IMR-90 (cell line): ENCODE data around the gene LRP5. TPM values are rescaled to one million over a fixed set of nuclear protein-coding genes. Genes with fewer than 3 reads are reported as not detected.

ENCODE experiments used
- ATAC-seq: fragments of 200-7000 bp; cut with Tn5 transposase; 2 replicates; pipeline ENCODE4 v1.9.1; 2020; ENCODE audit warnings: low read depth, mild to moderate bottlenecking, moderate library complexity
- BruUV-seq: library from RNA; stranded (reverse); fragments of 400-500 nt; replicated peaks from 2 replicates; lab custom pipeline; 2021; lab: Mats Ljungman, UMichigan
- CTCF ChIA-PET: fragments of 300-600 bp; formaldehyde crosslinking; extraction: SDS; loops from one replicate; lab custom pipeline; 2021; ENCODE audit warnings: antibody characterized with exemption; lab: Yijun Ruan, JAX
- POLR2A ChIA-PET: fragments of 300-600 bp; sonication (Branson Sonifier 250); formaldehyde crosslinking; loops from one replicate; lab custom pipeline; 2022; ENCODE audit warnings: antibody characterized with exemption; ENCODE audit not compliant: unreplicated experiment; lab: Charles Lee
- DNase-seq: peaks from one replicate; pipeline ENCODE4 v3.0.0; 2013
- H2AFZ ChIP-seq: replicated peaks from 2 replicates; pipeline ENCODE3; 2013; ENCODE audit warnings: low read length, mild to moderate bottlenecking; ENCODE audit not compliant: poor library complexity
- H2AK5ac ChIP-seq: 2 replicates; pipeline ENCODE4 v1.6.1; 2013; ENCODE audit warnings: low read depth, low read length, inconsistent platforms
- H2AK9ac ChIP-seq: replicated peaks from 2 replicates; pipeline ENCODE3; 2013; ENCODE audit warnings: mild to moderate bottlenecking, low read depth, low read length, moderate library complexity; ENCODE audit not compliant: poor library complexity
- H2BK120ac ChIP-seq: 2 replicates; pipeline ENCODE4 v1.6.1; 2013; ENCODE audit warnings: low read depth, low read length, inconsistent platforms
- H2BK15ac ChIP-seq: 3 replicates; pipeline ENCODE4 v1.6.1; 2013; ENCODE audit warnings: low read depth, low read length, inconsistent platforms
- H2BK20ac ChIP-seq: 2 replicates; pipeline ENCODE4 v1.6.1; 2013; ENCODE audit warnings: low read depth, mild to moderate bottlenecking, inconsistent platforms, low read length, moderate library complexity
- H2BK5ac ChIP-seq: 2 replicates; pipeline ENCODE4 v1.6.1; 2013; ENCODE audit warnings: mild to moderate bottlenecking, low read depth, low read length, inconsistent platforms; ENCODE audit not compliant: poor library complexity, severe bottlenecking
- H3K14ac ChIP-seq: replicated peaks from 2 replicates; pipeline ENCODE4 v1.6.1; 2013; ENCODE audit warnings: low read depth, low read length, inconsistent platforms
- H3K18ac ChIP-seq: 2 replicates; pipeline ENCODE4 v1.6.1; 2013; ENCODE audit warnings: low read depth, low read length, control low read depth
- H3K23ac ChIP-seq: 2 replicates; pipeline ENCODE4 v1.6.1; 2013; ENCODE audit warnings: low read depth, low read length, inconsistent platforms
- H3K27ac ChIP-seq: 2 replicates; pipeline ENCODE4 v1.5.1; 2013; ENCODE audit warnings: mild to moderate bottlenecking, control low read depth, low read length; ENCODE audit not compliant: insufficient read depth
- H3K27me3 ChIP-seq: 2 replicates; pipeline ENCODE4 v1.6.1; 2013; ENCODE audit warnings: low read length; ENCODE audit not compliant: control insufficient read depth, insufficient read depth
- H3K36me3 ChIP-seq: 2 replicates; pipeline ENCODE4 v1.6.1; 2013; ENCODE audit warnings: low read length, mixed read lengths; ENCODE audit not compliant: control insufficient read depth, insufficient read depth
- H3K4ac ChIP-seq: 2 replicates; pipeline ENCODE4 v1.6.1; 2013; ENCODE audit warnings: low read depth, low read length, inconsistent platforms
- H3K4me1 ChIP-seq: 2 replicates; pipeline ENCODE4 v1.6.1; 2013; ENCODE audit warnings: low read length, mixed read lengths; ENCODE audit not compliant: control insufficient read depth, insufficient read depth
- H3K4me2 ChIP-seq: 2 replicates; pipeline ENCODE4 v1.6.1; 2013; ENCODE audit warnings: low read depth, mild to moderate bottlenecking, control low read depth, low read length, moderate library complexity
- H3K4me3 ChIP-seq: 2 replicates; pipeline ENCODE4 v1.5.1; 2013; ENCODE audit warnings: low read depth, mild to moderate bottlenecking, control low read depth, low read length, moderate library complexity; ENCODE audit not compliant: insufficient read depth
- H3K56ac ChIP-seq: 2 replicates; pipeline ENCODE4 v1.6.1; 2013; ENCODE audit warnings: low read length, inconsistent platforms; ENCODE audit not compliant: insufficient read depth; ENCODE audit errors: extremely low read depth
- H3K79me1 ChIP-seq, 2 experiments: 2 replicates each; pipeline ENCODE4 v1.6.1; 2013; ENCODE audit warnings: low read length in 2 of 2, inconsistent platforms in 1 of 2, low read depth in 1 of 2
- H3K9ac ChIP-seq: 2 replicates; pipeline ENCODE4 v1.6.1; 2013; ENCODE audit warnings: low read depth, low read length, control low read depth
- H3K9me1 ChIP-seq: 2 replicates; pipeline ENCODE4 v1.6.1; 2013; ENCODE audit warnings: low read length, inconsistent platforms; ENCODE audit not compliant: insufficient read depth
- H3K9me3 ChIP-seq: 2 replicates; pipeline ENCODE4 v1.6.1; 2013; ENCODE audit warnings: low read length; ENCODE audit not compliant: control insufficient read depth, insufficient read depth
- H4K20me1 ChIP-seq: 2 replicates; pipeline ENCODE4 v1.6.1; 2013; ENCODE audit warnings: low read length, inconsistent platforms; ENCODE audit not compliant: insufficient read depth
- H4K5ac ChIP-seq: 2 replicates; pipeline ENCODE4 v1.6.1; 2013; ENCODE audit warnings: mild to moderate bottlenecking, low read depth, low read length, control low read depth
- H4K8ac ChIP-seq, 2 experiments: 2 replicates each; pipeline ENCODE4 v1.6.1; 2013; ENCODE audit warnings: low read depth in 2 of 2, low read length in 2 of 2, control low read depth in 1 of 2, inconsistent platforms in 1 of 2
- H4K91ac ChIP-seq: 2 replicates; pipeline ENCODE4 v1.6.1; 2013; ENCODE audit warnings: low read depth, low read length, inconsistent platforms; ENCODE audit not compliant: insufficient read depth
- CHD1 ChIP-seq: IDR thresholded peaks from 2 replicates; pipeline ENCODE4 v1.6.1; 2012; ENCODE audit warnings: low read depth, low read length, improper control_type of control experiment
- ELK1 ChIP-seq: fragments of 150-350 bp; IDR thresholded peaks from 2 replicates; pipeline ENCODE4 v1.6.1; 2016; ENCODE audit warnings: low read depth, mild to moderate bottlenecking, low read length, moderate library complexity, borderline replicate concordance
- FOS ChIP-seq: fragments of 150-350 bp; IDR thresholded peaks from 2 replicates; pipeline ENCODE4 v1.6.1; 2016; ENCODE audit warnings: low read depth, low read length
- MAFK ChIP-seq: IDR thresholded peaks from 2 replicates; pipeline ENCODE4 v1.6.1; 2012; ENCODE audit warnings: low read depth, low read length, improper control_type of control experiment
- NFE2L2 ChIP-seq: fragments of 150-350 bp; IDR thresholded peaks from 2 replicates; pipeline ENCODE4 v1.6.1; 2016; ENCODE audit warnings: low read depth, mild to moderate bottlenecking, low read length
- POLR2A ChIP-seq: IDR thresholded peaks from 2 replicates; pipeline ENCODE4 v1.6.1; 2012; ENCODE audit warnings: mild to moderate bottlenecking, low read depth, low read length
- RAD21 ChIP-seq: IDR thresholded peaks from 2 replicates; pipeline ENCODE4 v1.6.1; 2012; ENCODE audit warnings: low read length, improper control_type of control experiment
- SMC3 ChIP-seq: fragments of 150-350 bp; IDR thresholded peaks from 2 replicates; pipeline ENCODE4 v1.6.1; 2016; ENCODE audit warnings: low read depth, mild to moderate bottlenecking, antibody characterized with exemption, low read length, moderate library complexity
- USF2 ChIP-seq: fragments of 150-350 bp; IDR thresholded peaks from 2 replicates; pipeline ENCODE4 v1.6.1; 2017; ENCODE audit warnings: mild to moderate bottlenecking, antibody characterized with exemption, low read length, low read depth
- WGBS, 2 experiments: methylation state at CpG; one replicate each; pipeline versions ENCODE4 v1.1.5 to v1.1.7; 2013; ENCODE audit warnings: missing lambda C conversion rate in 2 of 2; ENCODE audit not compliant: insufficient read length in 1 of 2; ENCODE audit errors: extremely low coverage in 2 of 2; 5-methylcytosine and 5-hydroxymethylcytosine counted together
- dilution Hi-C: fragments of 300-500 bp; cut with HindIII; formaldehyde crosslinking; loops from one replicate; pipeline ENCODE4 v1.14.3; 2018; ENCODE audit warnings: low sequenced_read_pairs; ENCODE audit not compliant: unreplicated experiment
- in situ Hi-C: fragments of 300-500 bp; cut with MboI; formaldehyde crosslinking; loops from 3 replicates; pipeline ENCODE4 v1.14.3; 2019; ENCODE audit warnings: low sequenced_read_pairs, inconsistent platforms, mixed read lengths
- intact Hi-C: fragments of 100-400 bp; cut with micrococcal nuclease; formaldehyde crosslinking; loops from 2 replicates; pipeline ENCODE4 v1.10.0; 2022
- polyA plus RNA-seq, 3 experiments: library from polyadenylated mRNA; depleted of rRNA; stranded (reverse); fragments of >200 nt; gene quantifications; 2 replicates each; pipeline ENCODE4 v1.2.3, GENCODE V29; 2012; ENCODE audit warnings: low replicate concordance in 1 of 3
- total RNA-seq: library from RNA; depleted of rRNA; stranded (reverse); fragments of >200 nt; gene quantifications from 2 replicates; pipeline ENCODE4 v1.2.3, GENCODE V29; 2012

LRP5 gene
- total and polyA plus RNA-seq, 2 of the 4 experiments (the other 2 are of a cell fraction): 10.4 to 15.0 TPM

- WGBS, 2 experiments: 100% methylated on average over 3 of the region's 21 CpGs; no CpG with 5 or more reads in 1 of the 2 experiments
- no peak overlapping the region for H2BK20ac ChIP-seq
- peaks cover 0 to 5% of the 10 kb centered on the region in 2 experiments; a peak in 1 of 4 replicates for H3K79me1 ChIP-seq
- no TSS peak for BruUV-seq
- H4K91ac ChIP-seq: no peak overlapping the region
- H2BK120ac ChIP-seq: no peak overlapping the region
- ChIA-PET POLR2A (no interaction called here), CTCF (interaction anchor here (0.6 kb wide), 1 partner anchor 363 kb away, joined by 3 read pairs; no protein-coding TSS in a partner anchor)
- no peak overlapping the region for H4K8ac ChIP-seq
- no peak overlapping the region for H4K5ac ChIP-seq
- no peak overlapping the region for H3K23ac ChIP-seq
- peaks cover 48% of the 10 kb centered on the region for H3K36me3 ChIP-seq
- no peak overlapping the region for H3K4me2 ChIP-seq
- H3K27me3 ChIP-seq: no peaks in the 10 kb centered on the region
- H3K9me3 ChIP-seq: peaks cover 3% of the 10 kb centered on the region; the same call in 1 of the 2 replicates
- H3K18ac ChIP-seq: no peak overlapping the region
- H2BK5ac ChIP-seq: no peak overlapping the region
- no peak overlapping the region for H2AK5ac ChIP-seq
- no peak overlapping the region for H3K56ac ChIP-seq
- DNase-seq (no peak), ATAC-seq (no peak)
- H2BK15ac ChIP-seq: no peak overlapping the region
- TF ChIP-seq MAFK (no peak), FOS (no peak), RAD21 (no peak), NFE2L2 (no peak), SMC3 (no peak), ELK1 (no peak), POLR2A (no peak), USF2 (no peak), CHD1 (no peak)
- H3K9me1 ChIP-seq: peaks cover 2% of the 10 kb centered on the region; the same call in 1 of the 2 replicates
- intact Hi-C loops (no loop called here), in situ Hi-C loops (no loop called here), dilution Hi-C loops (no loop called here)
- no peak overlapping the region for H2AFZ ChIP-seq
- no peak overlapping the region for H3K4ac ChIP-seq
- H3K9ac ChIP-seq: no peak overlapping the region
- H4K20me1 ChIP-seq: peaks cover 12% of the 10 kb centered on the region; the same call in 1 of the 2 replicates
- H2AK9ac ChIP-seq: no peak overlapping the region
- no peak overlapping the region for H3K4me3 ChIP-seq
- no peak overlapping the region for H3K27ac ChIP-seq
- H3K4me1 ChIP-seq: no peaks in the 10 kb centered on the region
- no peak overlapping the region for H3K14ac ChIP-seq
Measured at GRCh38 chr11:68423481-68423880, 111.1 kb downstream of the LRP5 start.
